GOT3 (cell line): ENCODE results near the gene SPINT2.
"Not testable (repeated sequence)": the region's sequence is repeated elsewhere in the genome, so short reads cannot be mapped to it uniquely, and the experiment has no call there.

ENCODE experiments used
- DNase-seq: peaks from one replicate; lab custom pipeline; 2025; ENCODE audit warnings: mixed read lengths; lab: John Stamatoyannopoulos, UW

The SPINT2 gene

GRCh38 chr19:38320969-38321339 is 56.6 kb downstream of the SPINT2 start:
- DNase-seq, result no peak

- no peak for DNase-seq
Measured at GRCh38 chr19:38321646-38322196, 57.3 kb downstream of the SPINT2 start.

GRCh38 chr19:38323291-38323690 is 58.9 kb downstream of the SPINT2 start:
- DNase-seq, result no peak

- DNase-seq, result no peak
Measured at GRCh38 chr19:38324431-38324830, 60.1 kb downstream of the SPINT2 start.

DNA sequence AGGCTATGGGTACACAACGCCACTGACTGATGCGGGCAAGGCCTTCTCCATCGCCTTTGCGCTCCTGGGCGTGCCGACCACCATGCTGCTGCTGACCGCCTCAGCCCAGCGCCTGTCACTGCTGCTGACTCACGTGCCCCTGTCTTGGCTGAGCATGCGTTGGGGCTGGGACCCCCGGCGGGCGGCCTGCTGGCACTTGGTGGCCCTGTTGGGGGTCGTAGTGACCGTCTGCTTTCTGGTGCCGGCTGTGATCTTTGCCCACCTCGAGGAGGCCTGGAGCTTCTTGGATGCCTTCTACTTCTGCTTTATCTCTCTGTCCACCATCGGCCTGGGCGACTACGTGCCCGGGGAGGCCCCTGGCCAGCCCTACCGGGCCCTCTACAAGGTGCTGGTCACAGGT is 62.2 kb downstream of the SPINT2 start:
- no peak for DNase-seq

GRCh38 chr19:38329651-38330050 is 65.3 kb downstream of the SPINT2 start:
- no peak for DNase-seq

GRCh38 chr19:38331728-38332127 is 67.4 kb downstream of the SPINT2 start:
- DNase-seq, result no peak

DNA sequence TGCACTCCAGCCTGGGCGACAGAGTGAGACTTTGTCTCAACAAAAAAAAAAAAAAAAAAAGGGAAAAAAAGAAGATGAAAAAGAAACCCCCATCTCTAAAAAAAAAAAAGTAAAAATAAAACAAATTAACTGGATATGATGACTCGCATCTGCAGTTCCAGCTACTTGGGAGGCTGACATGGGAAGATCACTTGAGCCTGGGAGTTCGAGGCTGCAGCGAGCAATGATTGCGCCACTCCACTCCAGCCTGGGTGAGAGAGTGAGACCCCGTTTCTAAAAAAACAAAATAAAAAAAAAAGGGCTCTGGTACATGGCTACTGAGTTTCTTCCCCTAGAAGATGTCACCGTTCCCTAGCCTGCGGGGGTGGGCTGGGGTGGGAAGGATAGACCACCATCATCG is 68.9 kb downstream of the SPINT2 start:
- DNase-seq, result no peak

DNA sequence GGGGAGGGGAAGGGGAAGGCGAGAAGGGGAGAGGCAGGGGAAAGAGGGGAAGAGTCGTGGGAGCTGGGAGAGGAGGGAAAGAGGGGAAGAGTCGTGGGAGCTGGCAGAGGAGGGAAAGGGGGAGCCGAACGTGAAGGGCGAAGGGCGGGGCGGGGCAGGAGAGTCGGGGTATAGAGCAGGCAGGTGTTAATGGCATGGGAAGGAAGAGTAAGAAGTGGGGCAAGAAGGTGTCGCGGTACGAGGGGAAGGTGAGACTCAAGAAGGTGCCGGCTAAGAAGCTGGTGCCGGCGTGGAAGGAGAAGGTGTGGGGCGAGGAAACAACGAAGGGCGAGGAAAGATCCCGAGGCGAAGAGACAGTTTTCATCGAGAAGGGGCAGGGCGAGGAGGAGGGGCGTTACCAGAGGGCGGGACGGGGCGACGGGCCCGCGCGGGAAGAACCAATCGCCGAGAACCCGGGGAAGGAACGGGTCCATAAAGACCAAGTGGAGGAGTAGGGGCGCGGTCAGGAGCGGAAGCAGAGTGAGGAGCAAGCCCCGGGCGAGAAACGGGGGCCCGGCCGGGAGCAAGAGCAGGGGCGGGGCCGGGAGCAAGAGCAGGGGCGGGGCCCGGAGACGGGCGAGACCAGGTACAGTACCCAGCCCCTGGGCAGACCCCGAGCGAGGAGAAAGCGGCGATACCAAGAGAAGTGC is 71.7 kb downstream of the SPINT2 start:
- peak; percentile 77 for DNase-seq

- peak; percentile 73 for DNase-seq
Measured at GRCh38 chr19:38336638-38337359, 72.4 kb downstream of the SPINT2 start.

DNA sequence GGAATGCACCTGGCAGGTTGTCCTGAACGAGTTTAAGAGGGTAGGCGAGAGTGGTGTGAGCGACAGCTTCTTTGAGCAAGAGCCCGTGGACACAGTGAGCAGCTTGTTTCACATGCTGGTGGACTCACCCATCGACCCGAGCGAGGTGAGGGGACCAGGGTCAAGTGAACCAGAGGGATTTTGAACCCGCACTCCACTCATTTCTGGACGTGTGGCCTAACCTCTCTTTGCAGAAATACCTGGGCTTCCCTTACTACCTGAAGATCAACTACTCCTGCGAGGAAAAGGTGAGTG is 72.9 kb downstream of the SPINT2 start:
- no peak for DNase-seq

DNA sequence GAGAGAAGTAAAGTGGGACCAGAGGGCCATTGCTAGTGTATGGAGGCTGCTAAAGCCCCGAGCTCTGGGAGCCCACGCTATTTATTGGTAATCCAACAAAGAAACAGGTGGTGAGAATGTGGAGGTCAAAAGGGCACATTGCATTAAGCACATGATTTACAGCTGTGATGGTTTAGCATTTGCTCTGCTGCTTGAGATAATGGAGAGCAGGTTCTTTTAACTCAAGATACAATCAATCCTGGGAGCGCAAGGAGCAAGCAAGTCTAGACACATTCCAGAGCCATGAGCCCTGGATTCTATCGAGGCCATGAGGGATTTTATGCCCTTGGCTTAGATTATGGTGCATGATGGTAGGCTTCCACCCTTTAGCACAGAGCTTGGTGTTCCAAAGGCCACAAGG is 74.6 kb downstream of the SPINT2 start:
- not testable (repeated sequence) for DNase-seq

DNA sequence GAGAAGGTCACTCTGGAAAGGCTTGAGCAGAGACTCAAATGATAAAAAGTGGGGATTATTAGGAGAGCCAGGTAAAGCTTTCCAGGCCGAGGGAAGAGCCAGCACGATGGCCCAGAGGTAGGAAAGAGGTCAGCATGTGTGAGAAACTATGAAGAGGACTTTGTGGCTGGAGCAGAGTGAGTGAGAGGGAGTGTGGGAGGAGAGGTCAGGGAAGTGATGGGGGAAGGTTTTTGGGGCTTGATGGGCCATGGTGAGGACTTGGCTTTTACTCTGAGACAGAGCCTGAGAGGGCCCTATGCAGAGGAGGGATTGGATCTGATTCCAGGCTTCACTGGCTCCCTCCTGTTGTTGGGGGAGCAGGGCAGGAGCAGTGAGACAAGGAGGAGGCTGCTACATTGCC is 76.6 kb downstream of the SPINT2 start:
- no peak for DNase-seq
